IPS-20b (cell line): Measurements from ENCODE around the gene FLT4.

Experiments used
- H3K27ac ChIP-seq: one replicate; pipeline ENCODE4 v1.5.1; 2013; ENCODE audit warnings: low read length
- H3K27me3 ChIP-seq: 2 replicates; pipeline ENCODE4 v1.6.1; 2013; ENCODE audit warnings: mild to moderate bottlenecking, low read length, inconsistent platforms; ENCODE audit not compliant: insufficient read depth
- H3K36me3 ChIP-seq: 2 replicates; pipeline ENCODE4 v1.6.1; 2013; ENCODE audit warnings: low read depth, mild to moderate bottlenecking, inconsistent platforms, low read length, moderate library complexity; ENCODE audit not compliant: insufficient read depth
- H3K4me1 ChIP-seq: 2 replicates; pipeline ENCODE4 v1.6.1; 2013; ENCODE audit warnings: mild to moderate bottlenecking, control low read depth, inconsistent platforms, low read length, moderate library complexity; ENCODE audit not compliant: insufficient read depth
- H3K4me3 ChIP-seq: 2 replicates; pipeline ENCODE4 v1.5.1; 2013; ENCODE audit warnings: mild to moderate bottlenecking, low read length, inconsistent platforms
- H3K9ac ChIP-seq: 2 replicates; pipeline ENCODE4 v1.6.1; 2013; ENCODE audit warnings: low read depth, mild to moderate bottlenecking, inconsistent platforms, low read length, moderate library complexity
- H3K9me3 ChIP-seq: 2 replicates; pipeline ENCODE4 v1.6.1; 2013; ENCODE audit warnings: mild to moderate bottlenecking, low read depth, low read length, inconsistent platforms; ENCODE audit not compliant: insufficient read depth

Gene FLT4

GRCh38 chr5:180557217-180557809 lies 92.1 kb downstream of the FLT4 start:
- H3K27me3 ChIP-seq = no peaks in the 10 kb centered on the region
- no peak overlapping the region for H3K4me3 ChIP-seq
- H3K9me3 ChIP-seq = no peaks in the 10 kb centered on the region
- peaks cover 63% of the 10 kb centered on the region for H3K36me3 ChIP-seq
- H3K4me1 ChIP-seq = no peaks in the 10 kb centered on the region
- H3K9ac ChIP-seq = no peak overlapping the region
- no peak overlapping the region for H3K27ac ChIP-seq

GRCh38 chr5:180555168-180555921 lies 94.1 kb downstream of the FLT4 start:
- Histone ChIP-seq H3K9me3 (no peaks in the 10 kb centered on the region), H3K27ac (no peak overlapping the region), H3K9ac (no peak overlapping the region), H3K4me3 (no peak overlapping the region), H3K27me3 (no peaks in the 10 kb centered on the region), H3K36me3 (peaks cover 70% of the 10 kb centered on the region), H3K4me1 (no peaks in the 10 kb centered on the region)

GRCh38 chr5:180553530-180553929 lies 95.9 kb downstream of the FLT4 start:
- Histone ChIP-seq H3K4me3 (no peak overlapping the region), H3K4me1 (no peaks in the 10 kb centered on the region), H3K9me3 (no peaks in the 10 kb centered on the region), H3K27me3 (no peaks in the 10 kb centered on the region), H3K27ac (no peak overlapping the region), H3K9ac (no peak overlapping the region), H3K36me3 (peaks cover 80% of the 10 kb centered on the region)
